Medulla oblongata (tissue), 1 donor: ENCODE measurements around the gene GTF2A1.
"Not testable (repeated sequence)": the region's sequence is repeated elsewhere in the genome, so short reads cannot be mapped to it uniquely, and the experiment has no call there.

ENCODE experiments used
- DNase-seq: peaks from one replicate; pipeline ENCODE4 v3.0.0-alpha.2; 2015; ENCODE audit errors: extremely low spot score

Gene GTF2A1

GRCh38 chr14:81220830-81221578 lies at the start of gene GTF2A1:
GTF2A1 (minus strand) TSS chr14:81220959; CDS start chr14:81220518, 441 bp downstream.
- DNase-seq: peak; percentile 97

- DNase-seq: no peak
Measured at GRCh38 chr14:81269979-81270375, 49.2 kb upstream of the GTF2A1 start.

- peak; percentile 85 for DNase-seq
Measured at GRCh38 chr14:81269100-81269978, 48.6 kb upstream of the GTF2A1 start.

GRCh38 chr14:81268016-81268416 lies 47.3 kb upstream of the GTF2A1 start:
- DNase-seq: no peak

GRCh38 chr14:81265636-81266169 lies 44.9 kb upstream of the GTF2A1 start:
- no peak for DNase-seq

- no peak for DNase-seq
Measured at GRCh38 chr14:81264671-81265070, 43.9 kb upstream of the GTF2A1 start.

GRCh38 chr14:81263777-81264410 lies 43.1 kb upstream of the GTF2A1 start:
- DNase-seq: no peak

GRCh38 chr14:81261176-81261575 lies 40.4 kb upstream of the GTF2A1 start:
- no peak for DNase-seq

GRCh38 chr14:81260732-81261131 lies 40.0 kb upstream of the GTF2A1 start:
- DNase-seq: no peak

- DNase-seq: no peak
Measured at GRCh38 chr14:81256289-81256960, 35.7 kb upstream of the GTF2A1 start.

- no peak for DNase-seq
Measured at GRCh38 chr14:81252278-81252677, 31.5 kb upstream of the GTF2A1 start.

GRCh38 chr14:81247271-81247766 lies 26.6 kb upstream of the GTF2A1 start:
- no peak for DNase-seq

GRCh38 chr14:81246461-81247270 lies 25.9 kb upstream of the GTF2A1 start:
- no peak for DNase-seq

GRCh38 chr14:81245771-81246170 lies 25.0 kb upstream of the GTF2A1 start:
- DNase-seq: no peak

- not testable (repeated sequence) for DNase-seq
Measured at GRCh38 chr14:81244431-81244830, 23.7 kb upstream of the GTF2A1 start.

- DNase-seq: no peak
Measured at GRCh38 chr14:81243499-81243898, 22.7 kb upstream of the GTF2A1 start.

- not testable (repeated sequence) for DNase-seq
Measured at GRCh38 chr14:81236849-81237248, 16.1 kb upstream of the GTF2A1 start.

GRCh38 chr14:81236138-81236537 lies 15.4 kb upstream of the GTF2A1 start:
- DNase-seq: no peak

- DNase-seq: no peak
Measured at GRCh38 chr14:81235096-81235495, 14.3 kb upstream of the GTF2A1 start.

- DNase-seq: no peak
Measured at GRCh38 chr14:81234278-81234677, 13.5 kb upstream of the GTF2A1 start.
